Right ventricle myocardium superior (tissue), 1 donor: ENCODE results near the gene RBM8A. TPM values are rescaled to one million over a fixed set of nuclear protein-coding genes. Genes with fewer than 3 reads are reported as not detected.
"Not testable (repeated sequence)": the region's sequence is repeated elsewhere in the genome, so short reads cannot be mapped to it uniquely, and the experiment has no call there.

Experiments used
- ATAC-seq: fragments of 200-7000 bp; cut with Tn5 transposase; one replicate; pipeline ENCODE4 v1.9.1; 2020; ENCODE audit warnings: mild to moderate bottlenecking; ENCODE audit not compliant: poor library complexity
- DNase-seq: peaks from one replicate; pipeline ENCODE4 v3.0.0-alpha.2; 2020
- intact Hi-C: fragments of 100-400 bp; cut with DNase I; formaldehyde crosslinking; loops from one replicate; pipeline ENCODE4 v1.11.2; 2022
- total RNA-seq: library from RNA; stranded (reverse); fragmentation: NEBNext Ultra II Directional; extraction: Animal tissue kit (Norgen Biotek cat#: 25700); gene quantifications from one replicate; pipeline ENCODE4 v1.2.1, GENCODE V29; 2021
- donor health status: DM: no; HTN: yes; CAD: no; lungs with severe emphysema.

Gene RBM8A
- total RNA-seq, 1 donor from 2014 or later, result 57.9 TPM

DNA sequence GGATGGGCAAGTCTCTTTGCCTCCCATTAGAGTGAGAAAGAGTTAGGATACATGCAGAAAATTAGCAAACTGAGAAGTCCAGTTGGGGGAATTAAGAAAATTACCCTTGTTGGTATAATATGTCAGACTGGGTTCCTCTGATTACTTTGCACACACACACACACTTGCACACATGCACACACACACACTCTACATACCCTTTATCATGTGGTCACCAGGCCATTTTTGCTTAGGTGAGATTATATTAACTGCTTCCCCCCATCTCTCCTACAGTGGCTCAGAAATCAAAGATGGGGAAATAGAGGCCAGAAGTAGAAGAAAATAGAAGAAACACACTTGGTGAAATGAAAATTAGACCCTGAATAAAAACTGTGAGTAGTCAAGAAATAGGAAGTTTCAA lies 31.4 kb upstream of the RBM8A start:
- no peak for ATAC-seq
- DNase-seq, result no peak
- intact Hi-C loops, result no loop called here

DNA sequence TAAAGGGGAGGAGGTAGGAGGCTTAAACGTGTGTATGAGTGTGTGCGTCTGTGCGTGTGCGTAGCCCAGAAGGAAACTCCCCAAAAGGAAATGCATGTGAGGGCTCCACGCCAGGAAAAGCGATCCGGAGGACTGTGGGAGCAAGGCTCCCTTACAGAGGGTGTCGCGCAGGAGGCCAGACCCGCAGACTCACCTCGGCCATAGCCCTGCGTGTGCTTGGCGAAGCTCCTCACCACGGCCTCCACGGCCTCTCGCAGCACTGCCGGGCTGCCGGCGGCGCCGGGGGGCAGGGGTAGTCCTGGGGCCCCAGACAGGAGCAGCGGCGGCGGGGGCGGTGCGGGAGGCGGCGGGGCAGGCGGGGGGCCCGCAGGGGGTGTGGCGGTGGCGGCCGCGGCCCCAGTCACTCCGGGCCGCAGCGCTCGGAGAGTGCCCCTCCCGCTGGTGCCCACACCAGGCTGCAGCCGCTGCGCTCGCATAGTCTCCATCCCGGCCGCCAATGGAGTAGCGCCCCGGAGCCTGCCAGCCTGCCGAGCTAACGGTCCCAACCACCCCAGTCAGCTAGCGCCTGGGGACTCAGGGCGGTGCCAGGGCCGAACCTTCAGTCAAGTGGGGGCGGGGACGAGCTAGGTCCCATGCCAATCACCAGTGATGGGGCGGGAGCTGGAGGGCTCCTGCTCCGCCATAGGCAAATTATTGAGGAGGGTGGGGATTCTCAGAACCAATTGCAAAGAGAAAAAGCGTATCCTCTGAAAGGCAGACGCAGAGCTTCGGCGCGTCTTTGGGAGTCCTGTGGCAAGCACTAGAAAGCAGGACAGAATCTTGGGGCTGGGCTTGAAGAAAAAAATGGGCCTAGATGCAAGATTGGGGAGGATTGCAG lies 30.4 kb upstream of the RBM8A start, which contains the start of gene LIX1L:
LIX1L (minus strand) TSS at position 575 of the 877 bp plus-strand sequence; CDS start at position 485, 90 bp downstream.
- DNase-seq (peak; percentile 97), ATAC-seq (peak; percentile 85)
- intact Hi-C loops, result no loop called here

- no peak for ATAC-seq
- intact Hi-C loops, result no loop called here
Observed at GRCh38 chr1:145956781-145957442, 29.6 kb upstream of the RBM8A start.

DNA sequence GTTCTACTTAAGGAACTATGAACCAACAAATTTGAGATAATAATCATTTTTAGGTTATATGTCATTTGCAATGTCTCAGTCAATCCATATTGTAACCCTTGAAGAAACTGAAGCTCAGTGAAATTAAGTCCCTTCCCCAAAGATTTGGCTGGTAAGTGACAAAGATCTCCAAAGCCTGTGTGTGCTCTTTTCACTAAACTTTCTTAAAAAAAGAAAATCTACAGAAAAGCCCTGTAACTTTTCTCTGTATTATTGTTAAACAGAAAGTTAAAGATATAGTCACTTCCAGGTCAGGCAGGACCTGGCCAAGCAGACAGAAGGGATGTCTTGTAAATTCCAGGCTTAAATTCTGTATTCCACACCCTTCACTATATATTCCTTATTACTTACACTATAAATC lies 29.1 kb upstream of the RBM8A start:
- intact Hi-C loops, result no loop called here
- ATAC-seq (no peak), DNase-seq (no peak)

More at GRCh38 chr1:145956781-145957442, 29.6 kb upstream of the RBM8A start:
- peak; percentile 51 for DNase-seq

- intact Hi-C loops, result no loop called here
- ATAC-seq (no peak), DNase-seq (no peak)
Observed at GRCh38 chr1:145955436-145955835, 28.2 kb upstream of the RBM8A start.

DNA sequence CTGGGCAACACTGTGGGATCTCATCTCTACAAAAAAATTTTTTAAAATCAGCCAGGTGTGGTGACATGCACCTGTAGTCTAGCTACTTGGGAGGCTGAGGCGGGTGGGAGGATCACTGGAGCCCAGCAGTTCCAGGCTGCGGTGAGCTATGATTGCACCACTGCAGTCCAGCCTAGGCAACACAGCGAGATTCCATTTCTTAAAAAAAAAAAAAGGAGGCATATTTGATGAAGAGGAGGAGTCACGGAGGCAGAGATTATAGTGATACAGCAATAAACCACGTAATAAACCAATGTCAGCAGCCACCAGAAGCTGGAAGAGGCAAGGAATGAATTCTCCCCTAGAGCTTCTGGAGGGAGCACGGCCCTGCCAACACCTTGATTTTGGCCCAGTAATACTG lies 26.6 kb upstream of the RBM8A start:
- ATAC-seq, result no peak
- intact Hi-C loops, result no loop called here
- no peak for DNase-seq

GRCh38 chr1:145952903-145953302 lies 25.6 kb upstream of the RBM8A start:
- ATAC-seq (no peak), DNase-seq (no peak)
- intact Hi-C loops, result no loop called here

DNA sequence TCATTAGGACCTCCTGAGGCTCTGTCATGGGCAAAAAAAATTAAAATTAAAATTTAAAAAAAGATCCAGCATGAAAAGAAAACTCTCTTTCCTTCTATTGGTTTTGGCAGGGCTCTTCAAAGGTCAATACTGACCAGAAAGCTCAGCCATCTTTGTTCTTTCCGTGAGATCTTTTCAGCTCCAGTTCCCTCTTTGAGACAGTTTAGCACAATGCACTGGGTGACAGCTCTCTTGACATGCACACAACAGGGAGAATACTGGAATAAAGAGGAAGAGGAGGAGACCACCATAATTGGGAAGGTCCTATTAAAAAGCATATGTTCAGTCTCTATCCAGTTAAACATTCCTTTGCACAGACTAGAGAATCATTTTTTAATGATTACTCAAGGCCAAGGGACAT lies 24.2 kb upstream of the RBM8A start:
- ATAC-seq (no peak), DNase-seq (no peak)
- intact Hi-C loops, result no loop called here

- DNase-seq (no peak), ATAC-seq (peak; percentile 63)
- intact Hi-C loops, result no loop called here
Observed at GRCh38 chr1:145949219-145949618, 21.9 kb upstream of the RBM8A start.

DNA sequence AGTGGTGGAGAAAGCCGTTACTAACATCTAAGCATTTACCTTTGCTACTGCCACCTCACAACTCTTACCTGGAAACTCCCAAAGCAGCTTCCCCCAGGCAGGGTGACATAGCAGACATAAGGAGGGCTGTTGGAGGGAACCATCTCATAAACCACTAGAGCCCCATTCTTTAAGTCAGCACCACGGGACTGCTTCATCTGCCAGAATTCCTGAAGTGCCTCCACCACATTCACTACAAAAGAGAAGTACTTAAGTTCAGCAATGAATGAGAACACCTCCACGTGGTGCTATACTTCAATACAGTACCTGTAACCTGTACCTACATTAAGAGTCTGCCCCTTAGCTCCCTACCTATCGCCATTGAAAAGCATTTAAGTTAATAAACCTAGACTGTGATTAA lies 20.3 kb upstream of the RBM8A start:
- intact Hi-C loops, result no loop called here
- ATAC-seq, result no peak
- no peak for DNase-seq

DNA sequence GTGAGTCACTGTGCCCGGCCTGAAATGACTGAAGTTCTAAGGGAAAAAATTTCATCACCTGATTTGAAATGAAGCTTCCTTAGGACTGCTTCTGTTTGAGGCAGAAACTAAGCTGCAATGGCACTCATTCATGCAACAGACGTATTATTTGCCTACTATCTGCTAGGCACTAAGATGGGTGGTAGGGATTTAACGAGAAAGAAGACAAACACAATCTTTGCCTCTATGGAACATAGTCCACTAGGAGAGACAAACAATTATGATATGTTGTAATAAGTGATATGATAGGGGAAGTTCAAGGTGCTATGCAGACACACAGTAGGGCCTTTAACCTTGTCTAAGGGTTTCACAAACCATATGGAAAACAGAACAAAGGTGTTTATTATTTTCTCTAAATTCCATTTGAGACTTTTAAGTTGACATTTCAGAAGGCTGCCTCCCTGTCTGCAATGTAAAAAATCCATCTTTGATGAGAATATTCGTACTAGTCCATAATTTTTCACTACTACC lies 19.2 kb upstream of the RBM8A start:
- ATAC-seq (no peak), DNase-seq (no peak)
- intact Hi-C loops, result no loop called here

DNA sequence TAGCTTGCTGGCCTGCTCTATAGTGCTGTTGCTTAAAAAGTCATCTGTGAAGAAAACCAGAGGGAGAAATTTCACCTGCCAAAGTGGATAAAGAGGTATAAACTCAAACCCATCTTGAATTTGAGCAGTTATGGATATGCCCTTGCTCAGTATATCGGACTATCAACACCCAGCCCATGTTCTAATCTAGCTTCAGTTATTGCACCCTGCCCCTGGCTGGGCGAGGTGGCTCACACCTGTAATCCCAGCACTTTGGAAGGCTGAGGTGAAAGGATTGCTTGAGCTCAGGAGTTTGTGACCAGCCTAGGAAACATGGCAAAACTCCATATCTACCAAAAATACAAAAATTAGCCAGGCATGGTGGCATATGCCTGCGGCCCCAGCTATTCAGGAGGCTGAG lies 17.2 kb upstream of the RBM8A start:
- no peak for DNase-seq
- intact Hi-C loops, result no loop called here
- no peak for ATAC-seq

GRCh38 chr1:145942871-145943270 lies 15.6 kb upstream of the RBM8A start:
- intact Hi-C loops, result no loop called here

DNA sequence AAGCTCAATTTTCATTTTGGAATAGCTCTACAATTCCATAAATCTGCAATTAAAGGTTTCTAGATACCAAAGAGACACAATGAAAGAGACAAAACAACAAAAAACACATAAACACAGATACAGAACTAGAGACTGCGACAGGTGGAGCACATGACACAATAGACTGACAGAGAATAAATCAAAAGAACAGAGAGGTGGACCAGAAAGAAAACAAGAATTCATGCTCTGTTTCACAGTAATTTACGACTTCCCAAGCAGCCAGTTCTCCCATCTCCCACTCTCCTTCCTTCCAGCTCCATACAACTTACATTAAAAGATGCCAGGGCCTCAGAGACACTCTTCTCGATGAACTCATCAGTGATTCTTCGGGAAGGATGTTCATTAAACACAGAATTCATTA lies 15.1 kb upstream of the RBM8A start:
- no peak for ATAC-seq
- intact Hi-C loops, result no loop called here
- DNase-seq, result no peak

More at GRCh38 chr1:145942871-145943270, 15.6 kb upstream of the RBM8A start:
- DNase-seq (no peak), ATAC-seq (no peak)

DNA sequence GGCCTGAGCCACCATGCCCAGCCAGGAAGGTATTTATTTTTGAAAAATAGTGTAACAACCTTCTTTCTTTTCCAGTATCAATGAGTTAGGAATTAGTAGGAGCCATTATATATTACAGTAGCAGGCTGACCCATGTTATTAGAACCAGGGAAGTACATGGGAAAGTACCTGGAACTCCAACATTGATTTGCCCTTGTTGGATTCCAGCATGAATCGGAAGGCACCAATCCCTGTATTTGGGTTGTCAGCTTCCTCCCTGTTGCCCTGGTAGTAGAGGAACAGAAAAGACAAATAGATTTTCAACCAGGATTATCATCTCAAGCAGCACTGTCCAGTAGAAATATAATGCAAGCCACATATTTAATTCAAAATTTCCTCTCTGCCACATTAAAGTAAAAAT lies 10.2 kb upstream of the RBM8A start:
- intact Hi-C loops, result no loop called here
- ATAC-seq, result no peak
- DNase-seq, result no peak

GRCh38 chr1:145936247-145936646 lies 9.0 kb upstream of the RBM8A start:
- ATAC-seq, result no peak
- no peak for DNase-seq
- intact Hi-C loops, result no loop called here

DNA sequence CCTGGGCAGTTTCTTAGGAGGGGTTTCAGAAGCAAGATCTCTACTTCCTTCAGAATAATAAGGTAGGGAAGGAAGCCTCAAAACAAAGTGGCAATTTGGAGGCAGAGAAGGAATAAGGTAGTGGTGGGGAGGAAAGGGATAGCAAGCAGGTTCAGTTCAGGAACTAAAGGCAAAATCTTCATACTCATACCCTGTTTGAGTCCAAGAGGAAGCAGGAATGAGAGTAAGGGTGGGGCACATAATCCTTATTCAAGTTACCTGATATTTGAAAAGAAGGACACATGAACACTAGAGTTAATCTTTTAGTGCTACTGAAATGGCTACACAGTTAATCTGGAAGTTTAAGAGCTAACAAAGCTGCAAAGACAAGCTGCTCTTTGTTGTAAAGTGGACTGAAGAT lies 8.4 kb upstream of the RBM8A start:
- no peak for ATAC-seq
- intact Hi-C loops, result no loop called here
- DNase-seq, result no peak

DNA sequence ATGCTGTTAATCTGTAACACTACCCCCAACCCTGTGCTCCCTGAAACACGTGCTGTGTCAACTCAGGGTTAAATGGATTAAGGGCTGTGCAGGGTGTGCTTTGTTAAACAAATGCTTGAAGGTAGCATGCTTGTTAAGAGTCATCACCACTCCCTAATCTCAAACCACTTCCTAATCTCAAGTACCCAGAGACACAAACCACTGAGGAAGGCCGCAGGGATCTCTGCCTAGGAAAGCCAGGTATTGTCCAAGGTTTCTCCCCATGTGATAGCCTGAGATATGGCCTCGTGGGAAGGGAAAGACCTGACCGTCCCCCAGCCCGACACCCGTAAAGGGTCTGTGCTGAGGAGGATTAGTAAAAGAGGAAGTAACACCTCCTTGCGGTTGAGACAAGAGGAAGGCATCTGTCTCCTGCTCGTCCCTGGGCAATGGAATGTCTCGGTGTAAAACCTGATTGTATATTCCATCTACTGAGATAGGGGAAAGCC lies 5.3 kb upstream of the RBM8A start:
- intact Hi-C loops, DNase-seq: not testable (repeated sequence)

GRCh38 chr1:145927916-145928643 lies 796 bp upstream of the RBM8A start:
- DNase-seq, result no peak
- intact Hi-C loops, result no loop called here
- ATAC-seq, result no peak

More for the DNA sequence above, 5.3 kb upstream of the RBM8A start:
- not testable (repeated sequence) for ATAC-seq
